OCI-LY1 (cell line): ENCODE data around the gene CDK9.

ENCODE experiments used
- H2AFZ ChIP-seq: fragments of 200-600 bp; sonication (generic), shearing (Covaris generic); 2 replicates; pipeline ENCODE4 v1.6.0; 2014; ENCODE audit warnings: antibody characterized with exemption, mild to moderate bottlenecking, low read length
- H3F3A ChIP-seq: fragments of 200-600 bp; sonication (generic), shearing (Covaris generic); 2 replicates; pipeline ENCODE4 v1.6.0; 2014; ENCODE audit warnings: mild to moderate bottlenecking, antibody characterized with exemption, low read length, moderate library complexity; ENCODE audit not compliant: insufficient read depth
- H3K27ac ChIP-seq: fragments of 200-600 bp; sonication (generic); 2 replicates; pipeline ENCODE4 v1.5.1; 2014; ENCODE audit warnings: low read length, mixed run types, mild to moderate bottlenecking, low read depth; ENCODE audit not compliant: poor library complexity, severe bottlenecking
- H3K27me3 ChIP-seq: fragments of 200-600 bp; sonication (generic); 2 replicates; pipeline ENCODE4 v1.6.0; 2014; ENCODE audit warnings: antibody characterized with exemption, mild to moderate bottlenecking, low read length, moderate library complexity; ENCODE audit not compliant: insufficient read depth
- H3K36me3 ChIP-seq: fragments of 200-600 bp; sonication (generic); 2 replicates; pipeline ENCODE4 v1.6.1; 2014; ENCODE audit warnings: mild to moderate bottlenecking, antibody characterized with exemption, low read length, moderate library complexity, mixed read lengths; ENCODE audit not compliant: insufficient read depth
- H3K4me1 ChIP-seq: fragments of 200-600 bp; sonication (generic); 2 replicates; pipeline ENCODE4 v1.5.1; 2014; ENCODE audit warnings: mild to moderate bottlenecking, low read length, moderate library complexity; ENCODE audit not compliant: insufficient read depth, severe bottlenecking
- H3K4me2 ChIP-seq: fragments of 200-600 bp; sonication (generic), shearing (Covaris generic); 2 replicates; pipeline ENCODE4 v1.6.1; 2014; ENCODE audit warnings: low read length
- H3K4me3 ChIP-seq: fragments of 200-600 bp; sonication (generic); 2 replicates; pipeline ENCODE4 v1.5.1; 2014; ENCODE audit warnings: low read length, low read depth, mild to moderate bottlenecking, mixed read lengths; ENCODE audit not compliant: poor library complexity, severe bottlenecking
- H3K79me2 ChIP-seq: fragments of 200-600 bp; shearing (Covaris generic); 2 replicates; pipeline ENCODE4 v1.6.1; 2016; ENCODE audit warnings: mixed run types, low read length, mixed read lengths; ENCODE audit not compliant: insufficient read depth
- H3K9ac ChIP-seq: fragments of 200-600 bp; sonication (generic), shearing (Covaris generic); 2 replicates; pipeline ENCODE4 v1.6.1; 2014; ENCODE audit warnings: mild to moderate bottlenecking, low read length, mixed read lengths
- H3K9me2 ChIP-seq: fragments of 200-600 bp; sonication (generic), shearing (Covaris generic); 2 replicates; pipeline ENCODE4 v1.6.1; 2014; ENCODE audit warnings: low read depth, mild to moderate bottlenecking, low read length, mixed read lengths
- H3K9me3 ChIP-seq: fragments of 200-600 bp; shearing (Covaris generic); 2 replicates; pipeline ENCODE4 v1.6.1; 2014; ENCODE audit warnings: low read length, mixed read lengths
- H4K20me1 ChIP-seq: fragments of 200-600 bp; sonication (generic), shearing (Covaris generic); 2 replicates; pipeline ENCODE4 v1.6.0; 2016; ENCODE audit warnings: mild to moderate bottlenecking, low read length; ENCODE audit not compliant: insufficient read depth
- CTCF ChIP-seq: fragments of 200-600 bp; sonication (generic), shearing (Covaris generic); IDR thresholded peaks from 2 replicates; pipeline ENCODE4 v1.5.1; 2017; ENCODE audit warnings: mild to moderate bottlenecking, antibody characterized with exemption, low read length, moderate library complexity, mixed read lengths
- EZH2 ChIP-seq: fragments of 200-600 bp; sonication (generic), shearing (Covaris generic); IDR thresholded peaks from 2 replicates; pipeline ENCODE4 v1.8.0; 2017; ENCODE audit warnings: borderline replicate concordance, mixed run types, mild to moderate bottlenecking, antibody characterized with exemption, low read length, moderate library complexity, mixed read lengths

The CDK9 gene

GRCh38 chr9:127826253-127826913 is 40.5 kb downstream of the CDK9 start:
- H3K4me1 ChIP-seq: no peaks in the 10 kb centered on the region
- H3K79me2 ChIP-seq: no peaks in the 10 kb centered on the region
- H3K27ac ChIP-seq: no peak overlapping the region
- no peak overlapping the region for H2AFZ ChIP-seq
- no peaks in the 10 kb centered on the region for H3K36me3 ChIP-seq
- TF ChIP-seq CTCF: no peak
- no peak for TF ChIP-seq EZH2
- H4K20me1 ChIP-seq: no peaks in the 10 kb centered on the region
- no peaks in the 10 kb centered on the region for H3K9me3 ChIP-seq
- no peaks in the 10 kb centered on the region for H3K27me3 ChIP-seq
- H3K4me3 ChIP-seq: no peak overlapping the region
- H3F3A ChIP-seq: no peaks in the 10 kb centered on the region
- H3K4me2 ChIP-seq: no peak overlapping the region
- no peaks in the 10 kb centered on the region for H3K9me2 ChIP-seq
- H3K9ac ChIP-seq: no peak overlapping the region

GRCh38 chr9:127828262-127829031 is 42.6 kb downstream of the CDK9 start:
- H3K4me3 ChIP-seq: no peak overlapping the region

GRCh38 chr9:127829205-127829906 is 43.5 kb downstream of the CDK9 start:
- H3K4me2 ChIP-seq: no peak overlapping the region
- H2AFZ ChIP-seq: no peak overlapping the region
- no peaks in the 10 kb centered on the region for H3K79me2 ChIP-seq

More at GRCh38 chr9:127828262-127829031, 42.6 kb downstream of the CDK9 start:
- Histone ChIP-seq H3F3A (no peaks in the 10 kb centered on the region), H3K9me2 (no peaks in the 10 kb centered on the region), H3K4me2 (no peak overlapping the region), H4K20me1 (no peaks in the 10 kb centered on the region), H2AFZ (no peak overlapping the region), H3K27ac (no peak overlapping the region), H3K9ac (no peak overlapping the region), H3K27me3 (no peaks in the 10 kb centered on the region), H3K4me1 (no peaks in the 10 kb centered on the region), H3K79me2 (no peaks in the 10 kb centered on the region), H3K36me3 (no peaks in the 10 kb centered on the region), H3K9me3 (no peaks in the 10 kb centered on the region)
- TF ChIP-seq EZH2: no peak
- no peak for TF ChIP-seq CTCF

More at GRCh38 chr9:127829205-127829906, 43.5 kb downstream of the CDK9 start:
- Histone ChIP-seq H3K9ac (no peak overlapping the region), H3F3A (no peaks in the 10 kb centered on the region; the same call in 1 of the 2 replicates), H3K27me3 (no peaks in the 10 kb centered on the region), H3K9me3 (no peaks in the 10 kb centered on the region), H3K36me3 (no peaks in the 10 kb centered on the region), H3K4me3 (no peak overlapping the region), H3K4me1 (no peaks in the 10 kb centered on the region), H3K27ac (no peak overlapping the region), H4K20me1 (no peaks in the 10 kb centered on the region), H3K9me2 (no peaks in the 10 kb centered on the region)
- no peak for TF ChIP-seq CTCF
- no peak for TF ChIP-seq EZH2
